GM10847 (cell line): ENCODE data around the gene OR10S1.

Source experiments
- POLR2A ChIP-seq: IDR thresholded peaks from 2 replicates; pipeline ENCODE4 v1.6.1; 2011; ENCODE audit not compliant: insufficient read length; ENCODE audit errors: extremely low read depth

OR10S1 gene

GRCh38 chr11:123977731-123978347, at the start of gene OR10S1:
OR10S1 (minus strand) TSS chr11:123977781; CDS start chr11:123977664, 117 bp downstream.
- TF ChIP-seq POLR2A, result no peak

- no peak for TF ChIP-seq POLR2A
Measured at GRCh38 chr11:124026498-124026897, 48.9 kb upstream of the OR10S1 start, which contains the start of gene OR10G8. OR10G8 (plus strand) TSS chr11:124026798; CDS start chr11:124029623, 2,825 bp downstream.

- no peak for TF ChIP-seq POLR2A
Measured at GRCh38 chr11:124012697-124013096, 35.1 kb upstream of the OR10S1 start, which contains the start of gene OR10G4. OR10G4 (plus strand) TSS chr11:124012997; CDS start chr11:124015575, 2,578 bp downstream.

- no peak for TF ChIP-seq POLR2A
Measured at GRCh38 chr11:123995119-123995518, 17.5 kb upstream of the OR10S1 start, which contains the start of gene OR10G6. OR10G6 (minus strand) TSS chr11:123995161; CDS start chr11:123995161, 0 bp downstream.

GRCh38 chr11:123979311-123979710, 1.7 kb upstream of the OR10S1 start:
- TF ChIP-seq POLR2A, result no peak

GRCh38 chr11:123976770-123977560, 616 bp downstream of the OR10S1 start:
- TF ChIP-seq POLR2A, result no peak

GRCh38 chr11:123973816-123974215, 3.8 kb downstream of the OR10S1 start:
- TF ChIP-seq POLR2A, result no peak

- no peak for TF ChIP-seq POLR2A
Measured at GRCh38 chr11:123956752-123957151, 20.8 kb downstream of the OR10S1 start.

- TF ChIP-seq POLR2A, result no peak
Measured at GRCh38 chr11:123945132-123945531, 32.4 kb downstream of the OR10S1 start.

GRCh38 chr11:123943738-123944137, 33.8 kb downstream of the OR10S1 start, which contains the start of gene OR6T1:
OR6T1 (minus strand) TSS chr11:123943838; CDS start chr11:123943838, 0 bp downstream.
- TF ChIP-seq POLR2A, result no peak

GRCh38 chr11:123942413-123942812, 35.2 kb downstream of the OR10S1 start:
- TF ChIP-seq POLR2A, result no peak

- TF ChIP-seq POLR2A, result no peak
Measured at GRCh38 chr11:123939317-123939716, 38.3 kb downstream of the OR10S1 start, which contains the start of gene OR4D5. OR4D5 (plus strand) TSS chr11:123939617; CDS start chr11:123939617, 0 bp downstream.
